Left forelimb (tissue), 1 donor: ENCODE results near the gene TMEM179.

ENCODE experiments used
- DNase-seq: peaks from one replicate; pipeline ENCODE4 v3.0.0-alpha.2; 2018; ENCODE audit warnings: low spot score

The TMEM179 gene

DNA sequence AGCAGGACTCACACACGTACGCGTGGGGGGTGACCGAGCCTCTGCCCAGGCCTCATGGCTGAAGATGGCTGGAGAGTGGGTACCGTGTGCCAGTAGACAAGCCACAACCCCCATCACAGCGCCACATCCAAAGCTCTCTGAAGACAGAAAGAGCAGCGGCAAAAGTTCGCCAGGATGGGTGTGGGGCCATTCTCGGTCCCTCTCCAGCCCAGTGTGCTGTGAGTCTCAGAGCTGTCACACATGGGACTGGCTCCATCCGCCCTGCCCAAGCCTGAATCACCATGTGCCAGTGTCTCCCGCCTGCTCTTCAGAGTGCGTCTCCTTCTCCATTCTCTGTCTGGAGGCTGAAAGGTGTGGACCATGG, 5.7 kb downstream of the TMEM179 start:
- no peak for DNase-seq

DNA sequence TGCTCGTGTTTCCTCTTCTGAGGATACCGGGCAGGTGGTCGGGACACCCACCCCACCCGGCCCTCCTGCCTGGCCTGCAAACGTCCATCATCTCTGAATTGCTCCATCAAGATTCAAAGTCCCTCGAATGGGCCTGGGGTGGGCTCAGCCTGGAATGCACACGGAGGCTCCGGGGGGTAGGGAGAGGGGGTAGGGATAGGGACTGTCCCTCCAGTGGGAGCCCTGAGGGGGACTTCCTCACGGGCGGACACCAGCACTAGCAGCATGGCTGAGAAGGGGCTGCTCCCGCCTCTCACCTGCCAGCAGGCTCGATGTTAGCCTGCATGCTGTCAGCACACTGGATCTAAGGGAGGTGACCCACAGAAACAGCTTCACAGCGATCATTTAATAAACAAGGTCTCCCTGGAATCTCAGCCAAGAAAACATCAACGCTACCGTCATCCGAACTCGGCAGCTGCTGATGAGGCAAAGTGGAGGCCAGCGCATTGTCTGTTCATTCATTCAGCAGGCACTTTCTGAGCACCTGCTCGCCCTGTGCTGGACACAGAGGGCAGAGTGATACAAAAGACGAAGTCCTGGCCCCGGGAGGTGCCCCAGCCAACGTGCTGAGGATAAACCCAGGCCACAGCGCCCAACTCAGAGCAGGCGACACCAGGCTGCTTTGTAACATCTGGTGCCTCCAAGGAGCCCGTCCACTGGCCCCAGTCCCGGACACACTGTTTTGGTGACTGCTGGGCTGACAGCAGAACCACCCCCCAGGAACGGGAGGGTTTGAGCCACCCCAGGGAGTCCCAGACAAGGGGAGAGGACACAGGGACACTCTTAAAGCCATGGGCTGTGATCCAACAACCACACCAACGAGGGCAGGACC, 6.3 kb downstream of the TMEM179 start:
- DNase-seq = no peak

DNA sequence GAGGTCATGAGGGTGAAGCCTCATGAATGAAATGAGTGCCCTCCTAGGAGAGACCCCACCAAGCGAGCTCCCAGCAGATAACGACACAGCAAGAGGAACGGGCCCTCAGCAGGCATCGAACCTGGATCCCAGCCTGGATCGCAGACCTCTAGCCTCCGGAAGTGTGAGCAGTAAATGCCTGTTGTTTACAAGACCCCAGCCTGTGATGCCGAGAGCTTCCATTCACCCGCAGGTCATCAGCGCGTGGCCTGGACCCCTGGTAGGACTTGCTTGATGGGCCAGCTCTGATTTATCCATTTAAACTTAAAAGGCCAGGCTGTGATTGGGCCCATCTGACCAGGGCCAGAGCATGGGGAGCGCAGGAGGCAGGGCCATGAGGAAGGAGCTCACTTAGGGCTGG, 7.0 kb downstream of the TMEM179 start:
- DNase-seq = no peak

DNA sequence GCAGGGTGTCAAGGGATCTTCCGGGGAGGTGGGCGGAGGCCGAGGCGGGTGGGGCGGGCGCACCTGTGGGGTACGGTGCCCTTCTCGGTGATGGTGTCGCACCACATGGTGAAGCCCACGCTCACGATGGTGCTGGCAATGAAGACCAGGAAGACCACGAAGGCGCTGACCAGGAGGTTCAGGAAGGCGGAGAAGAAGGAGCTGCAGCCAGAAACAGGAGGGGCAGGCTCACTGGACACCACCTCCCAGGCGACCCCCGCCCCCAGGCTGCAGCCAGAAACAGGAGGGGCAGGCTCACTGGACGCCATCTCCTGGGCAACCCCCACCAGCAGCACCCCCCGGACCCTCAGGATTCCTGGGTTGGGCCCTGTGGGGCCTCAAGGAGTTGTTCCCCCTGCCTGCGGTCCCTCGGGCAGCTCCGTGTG, 7.6 kb downstream of the TMEM179 start:
- DNase-seq = no peak

DNA sequence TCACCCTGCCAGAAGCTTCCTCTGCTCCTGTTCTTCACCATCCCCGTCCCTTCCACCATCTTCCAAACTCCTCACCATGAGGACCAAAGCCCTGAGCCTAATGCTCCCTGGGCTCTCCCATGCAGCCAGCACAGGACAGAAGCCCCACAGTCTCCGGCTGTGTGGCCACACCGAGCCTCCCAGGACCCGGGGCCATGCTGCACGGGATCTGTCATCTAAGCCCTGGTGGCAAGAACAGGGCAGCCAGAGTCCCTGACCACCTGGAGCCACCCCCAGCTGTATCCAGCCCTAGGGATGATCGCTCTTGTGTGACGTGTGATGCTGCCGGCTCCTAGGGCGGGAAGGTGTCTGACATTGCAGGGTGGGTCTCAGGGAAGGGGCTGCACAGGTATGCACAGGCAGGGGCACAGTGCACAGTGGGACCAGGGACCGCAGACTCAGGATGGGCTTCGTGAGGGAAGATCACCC, 8.1 kb downstream of the TMEM179 start:
- DNase-seq = no peak

DNA sequence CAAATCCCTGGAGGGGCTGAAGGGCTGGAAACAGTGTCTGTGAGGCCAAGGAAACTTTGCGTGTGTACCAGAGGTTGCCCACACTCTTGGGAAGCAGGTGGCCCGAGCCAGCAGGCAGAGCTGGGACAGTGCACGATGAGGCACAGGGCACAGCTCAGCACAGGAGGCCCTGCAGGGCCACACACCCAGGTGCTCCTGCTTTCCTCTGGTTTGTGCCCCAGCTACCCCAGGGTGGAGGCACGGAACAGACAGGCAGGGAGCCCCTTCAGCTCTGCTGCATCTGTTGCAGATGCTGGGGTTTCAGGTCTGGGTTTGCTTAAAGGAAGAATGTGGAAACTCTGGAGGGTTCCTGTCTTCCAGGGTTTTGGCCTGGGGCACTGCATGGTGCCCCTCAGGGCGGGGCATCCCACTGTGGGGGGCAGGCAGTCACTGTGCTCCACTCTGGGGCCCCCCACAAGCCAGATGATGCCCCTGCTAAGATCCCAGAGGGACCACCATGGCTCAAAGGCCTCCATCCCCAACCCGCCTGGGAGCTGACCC, 8.6 kb downstream of the TMEM179 start:
- DNase-seq = no peak

DNA sequence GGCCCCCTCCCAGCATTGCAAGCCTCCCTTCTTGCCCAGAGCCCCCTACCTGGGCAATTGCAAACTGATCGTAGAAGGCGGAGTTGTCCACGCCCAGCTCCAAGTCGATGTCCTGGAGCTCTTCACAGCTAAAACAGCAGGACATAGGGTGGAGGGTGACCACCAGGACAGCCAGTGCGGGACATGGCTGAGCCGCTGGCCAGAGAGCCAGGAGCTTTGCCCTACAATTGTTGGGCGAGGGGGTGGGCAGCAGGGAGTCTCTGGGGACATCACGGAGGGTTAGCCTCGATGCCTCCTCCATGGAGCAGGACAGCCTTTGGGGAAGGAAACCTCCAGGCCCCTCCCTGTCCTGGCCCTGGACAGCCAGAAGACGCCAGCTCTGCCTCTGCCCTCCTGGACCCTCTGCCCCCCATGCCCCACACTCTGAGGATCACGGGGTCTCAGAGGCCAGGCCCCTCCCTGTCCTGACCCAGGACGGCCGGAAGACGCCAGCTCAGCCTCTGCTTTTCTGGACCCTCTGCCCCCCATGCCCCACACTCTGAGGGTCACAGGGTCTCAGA, 9.4 kb downstream of the TMEM179 start:
- DNase-seq = no peak

DNA sequence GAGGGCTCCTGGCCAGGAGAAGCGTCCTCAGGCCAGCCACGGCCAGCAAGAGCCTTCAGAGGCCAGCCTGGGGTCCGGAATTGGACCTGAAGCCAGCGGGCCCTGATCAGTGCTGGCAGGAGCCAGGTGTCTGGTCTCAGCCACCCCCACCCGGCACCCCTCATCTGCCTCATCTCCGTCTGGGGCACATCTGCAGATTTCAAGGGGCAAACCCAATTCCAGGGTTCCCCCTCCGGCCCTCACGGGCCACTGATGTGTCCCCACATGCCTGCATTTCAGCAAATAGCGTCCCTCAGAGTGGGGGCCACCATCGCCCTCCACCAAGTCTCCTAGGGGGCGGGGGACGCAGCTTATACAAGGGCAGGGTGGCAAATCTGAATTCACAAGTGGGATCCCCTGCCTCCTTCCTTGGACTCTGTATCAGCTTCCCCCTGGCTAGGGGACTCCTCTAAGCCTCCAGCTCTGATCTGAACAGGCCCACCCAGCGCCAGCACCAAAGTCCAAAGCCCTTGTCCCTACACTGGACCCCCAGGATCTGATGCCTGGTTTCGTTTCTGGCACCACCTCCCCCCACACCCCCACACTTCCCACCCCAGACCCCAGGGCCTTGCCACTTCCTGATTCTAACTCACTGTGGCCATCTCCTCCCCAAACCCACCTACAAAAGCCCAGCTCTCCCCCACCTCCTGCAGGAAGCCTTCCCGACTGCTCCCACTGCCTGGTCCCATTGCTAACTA, 10.1 kb downstream of the TMEM179 start:
- DNase-seq = no peak

DNA sequence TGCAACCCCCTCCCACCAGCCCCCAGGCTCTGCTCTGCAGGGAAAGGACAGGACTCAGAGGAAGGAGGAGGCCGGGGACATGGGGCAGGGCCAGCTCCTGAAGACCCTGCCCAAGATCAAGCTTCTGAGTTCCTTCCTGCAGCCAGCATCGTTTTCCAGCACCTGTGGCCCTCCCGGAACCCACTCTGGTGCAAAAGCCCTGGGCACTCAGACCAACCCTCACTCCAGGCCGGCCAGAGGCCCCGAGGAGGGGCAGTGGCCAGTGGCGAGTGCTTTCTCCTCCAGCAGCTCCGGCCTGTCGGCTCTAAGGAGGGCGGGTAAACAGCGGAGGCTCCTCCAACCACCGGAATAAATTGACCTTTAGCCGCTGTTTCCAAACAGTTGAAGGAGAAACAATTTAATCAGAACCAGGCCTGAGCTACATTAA, 10.8 kb downstream of the TMEM179 start:
- DNase-seq = no peak

DNA sequence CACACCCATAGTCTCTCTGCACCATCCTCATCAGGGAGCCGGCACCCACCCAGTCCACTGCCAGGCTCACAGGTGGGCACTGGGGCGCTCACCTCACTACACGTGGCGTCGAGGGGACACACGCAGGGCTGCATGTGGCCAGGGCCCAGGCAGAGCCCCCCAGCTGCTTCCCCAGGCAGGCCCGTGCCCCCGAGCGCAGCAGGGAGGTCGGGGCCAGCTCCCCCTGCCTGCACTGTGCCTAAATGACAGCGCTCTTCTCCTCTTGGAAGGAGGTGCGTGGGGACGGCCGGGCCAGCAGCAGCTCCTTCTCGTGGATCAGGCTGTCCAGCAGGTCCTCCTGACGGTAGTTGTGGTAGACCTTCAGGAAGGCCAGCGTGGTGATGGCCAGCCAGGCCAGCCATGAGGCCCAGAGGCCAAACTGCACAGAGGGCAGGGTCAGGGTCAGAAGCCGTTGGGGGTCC, 11.3 kb downstream of the TMEM179 start:
- no peak for DNase-seq

DNA sequence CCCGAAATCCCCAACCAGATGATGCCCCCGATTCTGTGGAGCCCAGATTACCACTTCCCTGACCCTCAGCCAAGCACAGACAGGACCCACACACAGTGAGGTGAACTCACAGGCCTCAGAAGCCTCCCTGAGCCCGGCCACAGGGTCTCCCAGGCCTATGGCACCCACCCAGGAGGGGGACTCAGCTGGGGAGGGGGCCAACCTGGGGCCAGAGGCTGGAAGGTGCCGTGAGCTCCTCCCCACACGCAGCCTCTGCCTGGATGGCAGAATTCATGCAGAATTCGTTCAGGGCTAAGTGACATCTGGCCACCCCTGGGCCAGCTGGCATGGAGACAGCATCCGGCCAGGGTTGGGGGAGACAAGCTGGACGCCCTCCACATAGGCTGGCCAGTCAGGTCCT, 11.8 kb downstream of the TMEM179 start:
- DNase-seq = no peak

DNA sequence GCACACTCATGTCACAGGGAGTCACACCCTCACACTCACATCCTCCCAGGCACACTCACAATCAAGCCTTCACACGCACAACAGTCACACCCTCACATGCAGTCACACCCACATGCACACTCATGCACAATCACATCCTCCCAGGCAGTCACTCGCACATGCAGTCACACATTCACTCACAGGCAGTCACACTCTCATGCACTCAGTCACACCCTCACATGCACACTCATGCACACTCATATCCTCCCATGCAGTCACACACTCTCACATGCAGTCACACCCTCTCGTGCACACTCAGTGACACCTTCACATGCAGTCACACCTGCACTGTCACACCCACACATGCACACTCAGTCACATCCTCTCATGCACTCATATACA, 12.3 kb downstream of the TMEM179 start:
- DNase-seq = no peak

DNA sequence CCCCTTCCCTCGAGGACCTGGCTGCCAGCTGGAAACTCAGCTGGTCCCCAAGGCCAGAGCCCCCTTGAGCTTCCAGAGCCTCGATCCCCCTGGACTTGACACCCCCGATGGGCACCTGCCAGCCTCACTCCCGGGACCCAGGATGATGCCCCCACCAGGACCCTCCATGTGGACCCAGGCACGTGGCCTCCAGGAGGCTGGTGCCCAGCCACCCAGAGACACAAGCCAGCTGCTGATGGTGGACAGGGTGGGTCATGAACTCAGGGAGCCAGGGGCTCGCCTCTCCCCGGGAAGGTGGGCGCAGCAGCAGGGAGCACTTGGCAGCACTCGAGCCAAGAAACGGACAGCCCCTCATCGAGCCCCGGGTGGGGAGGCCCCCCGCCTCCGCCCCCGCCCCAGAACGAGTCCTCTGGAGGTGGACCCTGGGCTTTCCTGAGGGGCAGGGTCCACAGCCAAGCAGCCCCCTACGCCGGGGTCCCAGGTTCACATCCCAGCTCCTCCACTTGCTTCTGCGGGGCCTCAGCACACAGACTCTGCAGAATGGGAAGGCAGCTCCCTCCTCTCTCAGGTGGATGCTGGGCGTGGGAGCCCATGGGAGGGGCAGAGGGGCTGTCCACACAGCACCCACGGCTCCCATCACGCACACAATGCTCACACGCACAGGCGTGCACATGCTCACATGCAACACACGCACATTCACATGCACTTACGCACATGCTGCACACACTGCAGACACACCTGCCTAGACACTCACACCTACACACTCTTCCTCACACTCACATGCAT, 12.9 kb downstream of the TMEM179 start:
- no peak for DNase-seq

DNA sequence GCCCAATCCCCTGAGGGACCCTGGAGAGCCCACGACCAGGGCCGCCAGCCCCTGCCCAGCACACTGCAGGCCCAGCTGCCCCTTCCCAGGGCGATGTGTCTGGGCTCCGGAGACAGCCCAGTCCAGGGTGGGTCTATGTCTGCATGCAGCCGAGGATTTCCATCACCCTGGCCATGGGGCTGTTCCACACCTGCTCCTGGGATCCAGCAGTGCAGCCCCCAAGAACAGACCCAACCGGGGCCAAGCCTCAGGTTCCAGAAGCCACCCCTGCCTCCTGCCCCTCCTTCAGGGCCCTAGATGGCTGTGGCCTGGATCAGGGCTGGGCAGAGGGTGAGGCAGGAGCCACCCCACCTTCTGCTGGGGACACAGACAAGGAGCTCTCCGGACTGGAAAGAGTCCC, 13.5 kb downstream of the TMEM179 start:
- DNase-seq = no peak

DNA sequence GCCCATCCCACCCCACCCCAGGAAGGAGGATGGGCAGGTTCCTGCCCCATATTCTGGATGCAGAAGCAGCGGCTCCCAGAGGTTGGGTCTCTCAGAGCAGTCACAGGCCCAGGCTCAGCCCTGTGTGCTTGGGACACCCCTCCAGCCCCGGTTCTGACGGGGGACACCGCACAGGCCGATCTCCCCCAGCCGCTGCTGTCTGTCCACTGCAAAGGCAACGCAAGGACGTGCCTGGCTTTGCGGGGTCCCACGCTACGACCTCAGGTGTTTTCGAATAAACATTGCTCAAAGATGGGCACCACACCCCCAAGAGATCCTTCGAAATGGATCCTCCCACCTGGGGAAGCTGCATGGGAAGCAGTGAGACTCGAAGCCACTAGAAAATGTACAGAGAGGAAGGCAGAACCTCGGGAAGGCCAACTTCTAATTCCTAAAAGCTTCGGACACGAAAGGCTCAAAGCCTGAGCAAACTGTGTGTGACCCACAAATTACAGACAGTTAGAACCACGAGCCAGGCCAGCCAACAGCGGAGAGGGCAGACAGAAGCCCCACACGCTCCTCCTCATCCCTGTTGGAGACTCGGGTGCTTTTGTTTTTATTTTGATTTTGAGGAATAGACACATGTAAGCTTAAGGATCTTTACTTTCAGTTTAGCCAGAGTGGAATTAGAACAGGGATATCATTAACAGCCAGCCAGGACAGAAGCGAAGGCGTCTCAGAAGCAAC, 14.2 kb downstream of the TMEM179 start:
- DNase-seq = no peak

DNA sequence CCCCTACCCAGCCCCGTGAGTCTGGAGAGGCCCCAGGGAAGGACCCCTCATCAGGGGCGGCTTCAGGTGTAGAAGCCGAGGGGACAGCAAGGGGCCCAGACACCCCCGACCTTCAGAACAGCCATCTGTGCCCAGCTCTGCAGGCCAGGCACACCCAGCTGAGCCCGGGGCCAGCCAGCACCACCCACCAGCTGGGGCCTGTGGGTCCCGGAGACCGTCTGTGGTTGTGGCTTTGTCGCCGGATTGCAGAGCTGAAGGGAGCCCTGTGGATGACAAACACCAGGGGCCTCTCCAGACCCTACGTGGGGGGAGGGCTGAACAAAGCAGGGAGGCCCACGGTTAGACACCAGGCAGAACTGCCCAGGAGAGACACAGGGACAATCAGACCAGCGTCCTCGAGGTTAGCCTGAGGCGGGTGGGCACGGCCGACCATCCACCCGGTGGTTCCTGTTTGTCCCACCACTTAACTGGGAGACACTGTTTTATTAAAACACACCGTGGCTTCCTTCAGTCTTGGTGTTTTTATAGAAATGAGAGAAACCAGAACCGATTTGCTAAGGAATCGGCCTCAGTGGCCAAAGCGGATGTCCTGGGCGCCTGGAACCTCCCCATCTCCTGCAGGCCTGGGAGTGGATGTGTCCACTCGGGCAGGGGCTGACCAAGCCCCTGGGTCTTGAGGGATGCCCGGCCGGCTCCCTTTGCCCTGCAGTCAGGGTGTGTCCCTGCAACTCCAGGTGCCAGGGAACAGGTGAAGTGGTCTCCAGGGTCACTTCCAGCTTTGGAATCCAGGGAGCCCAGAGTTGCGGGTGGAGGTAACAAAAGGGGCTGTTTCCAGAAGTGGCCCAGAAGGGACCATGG, 15.0 kb downstream of the TMEM179 start:
- no peak for DNase-seq

DNA sequence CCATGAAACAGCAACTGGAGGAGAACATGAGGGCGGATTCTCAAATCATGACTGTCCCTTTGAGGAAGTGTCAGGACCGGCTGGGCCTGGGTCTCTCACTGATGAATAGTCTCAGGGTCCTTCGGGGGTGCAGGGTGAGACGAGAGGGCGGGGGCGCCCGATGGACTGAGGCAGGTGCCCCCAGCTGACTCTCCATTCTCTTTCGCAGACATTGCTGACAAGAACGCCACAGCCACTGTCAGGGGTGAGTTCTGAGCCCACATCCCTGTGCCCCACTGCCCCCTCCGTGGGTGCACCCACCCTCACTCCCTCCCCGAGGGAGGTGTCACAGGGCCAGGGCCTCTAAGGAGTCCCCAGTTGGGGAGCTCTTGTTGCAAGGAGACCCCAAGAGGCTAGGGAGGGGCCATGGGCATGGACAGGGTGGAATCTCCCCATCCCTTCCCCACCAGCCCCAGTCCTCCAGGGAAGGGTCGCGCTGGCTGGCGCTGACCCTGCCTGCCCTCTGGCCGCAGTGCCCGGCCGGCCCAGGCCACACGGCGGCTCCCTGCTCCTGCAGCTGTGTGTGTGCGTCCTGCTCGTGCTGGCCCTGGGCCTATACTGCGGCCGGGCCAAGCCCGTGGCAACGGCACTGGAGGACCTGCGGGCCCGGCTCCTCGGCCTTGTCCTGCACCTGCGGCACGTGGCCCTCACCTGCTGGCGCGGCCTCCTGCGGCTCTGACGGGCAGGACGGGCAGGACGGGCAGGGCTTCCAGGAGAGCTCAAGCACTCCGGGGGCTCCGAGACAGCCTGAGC, 16.3 kb downstream of the TMEM179 start:
- no peak for DNase-seq

DNA sequence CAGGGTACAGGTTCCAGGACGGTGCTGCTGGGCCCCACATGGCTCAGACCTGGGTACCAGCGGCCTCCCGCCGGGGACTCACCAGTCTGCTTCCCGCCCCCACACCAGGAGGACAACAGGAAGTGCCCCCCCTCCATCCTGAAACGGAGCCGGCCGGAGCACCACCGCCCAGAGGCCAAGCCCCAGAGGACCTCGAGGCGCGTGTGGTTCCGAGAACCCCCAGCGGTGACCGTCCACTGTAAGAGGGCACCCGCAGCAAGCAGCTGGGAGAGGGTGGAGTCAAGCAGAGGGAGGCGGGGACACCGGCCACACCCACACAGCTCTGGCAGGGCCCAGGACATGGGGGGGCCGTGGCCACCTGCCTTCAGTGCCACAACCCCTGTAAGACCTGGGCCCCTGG, 16.9 kb downstream of the TMEM179 start:
- no peak for DNase-seq

DNA sequence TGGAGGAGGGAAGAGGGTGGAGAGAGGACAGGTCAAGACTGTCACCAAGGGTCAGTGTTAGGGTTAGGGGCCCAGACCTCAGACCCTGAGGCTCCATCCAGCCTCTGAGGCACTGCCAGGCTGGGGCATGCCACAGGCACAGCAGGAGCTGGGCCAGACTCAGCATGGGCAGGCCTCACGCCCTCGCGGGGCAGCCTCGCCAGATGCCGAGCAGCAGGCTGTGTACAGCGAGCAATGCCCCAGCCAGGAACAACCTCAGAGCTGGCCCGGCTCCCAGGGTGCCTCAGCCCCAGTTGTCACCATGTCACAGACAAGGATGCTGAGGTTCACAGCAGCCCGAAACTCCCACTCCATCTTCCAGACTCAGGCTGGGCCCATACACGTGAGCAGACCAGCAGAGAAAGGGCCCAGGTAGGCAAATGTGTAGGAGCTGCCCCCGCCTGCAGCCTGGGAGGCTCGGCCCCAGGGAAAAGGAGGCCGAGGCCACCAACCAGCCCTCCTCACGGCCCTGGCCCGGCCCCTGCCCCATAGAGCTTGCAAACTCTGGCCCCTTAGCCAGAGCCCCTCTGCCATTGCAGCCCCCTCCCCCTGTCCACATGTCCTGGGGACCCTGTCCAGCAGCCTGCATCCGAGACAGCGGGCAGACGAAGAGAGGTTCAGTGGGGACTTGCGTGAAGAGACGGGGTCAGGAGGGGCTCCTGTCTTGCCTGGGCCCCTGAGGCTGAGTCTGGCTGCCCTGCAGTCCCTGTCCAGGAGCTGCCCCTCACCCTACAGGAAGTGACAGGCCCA, 17.5 kb downstream of the TMEM179 start:
- no peak for DNase-seq
